Common myeloid progenitor, CD34-positive (primary cell): ENCODE measurements around the gene TNFSF13.

Source experiments
- CTCF ChIA-PET: fragments of 350-600 bp; sonication (Branson Sonifier 250); formaldehyde crosslinking; loops from one replicate; lab custom pipeline; 2021; ENCODE audit warnings: antibody characterized with exemption; lab: Charles Lee
- POLR2A ChIA-PET: fragments of 350-600 bp; sonication (Branson Sonifier 250); formaldehyde crosslinking; loops from one replicate; lab custom pipeline; 2021; ENCODE audit warnings: antibody characterized with exemption; lab: Charles Lee
- DNase-seq, 3 donors: peaks; one replicate each; pipeline versions ENCODE4 v3.0.0 to v3.0.0-alpha.2; 2013
- H3K27ac ChIP-seq, 2 experiments: 1 replicate in 1 of 2; 2 replicates in 1 of 2; pipeline ENCODE4 v1.7.0; 2013; ENCODE audit warnings: inconsistent platforms in 2 of 2, low read length in 2 of 2, mild to moderate bottlenecking in 2 of 2, low read depth in 1 of 2, moderate library complexity in 1 of 2; ENCODE audit not compliant: severe bottlenecking in 2 of 2, insufficient read depth in 1 of 2, poor library complexity in 1 of 2
- H3K27me3 ChIP-seq, 5 experiments: replicated peaks in 2 of 5; 1 replicate in 3 of 5; 2 replicates in 2 of 5; pipeline versions ENCODE4 v1.6.1 to v1.7.0; 2013; ENCODE audit warnings: low read length in 4 of 5, mild to moderate bottlenecking in 2 of 5, moderate library complexity in 2 of 5, inconsistent platforms in 1 of 5; ENCODE audit not compliant: insufficient read depth in 5 of 5, control insufficient read depth in 4 of 5
- H3K36me3 ChIP-seq, 4 experiments: 1 replicate in 2 of 4; 2 replicates in 2 of 4; pipeline versions ENCODE4 v1.6.1 to v1.7.0; 2013; ENCODE audit warnings: low read length in 3 of 4, control low read depth in 1 of 4, mild to moderate bottlenecking in 1 of 4; ENCODE audit not compliant: control insufficient read depth in 4 of 4, insufficient read depth in 4 of 4
- H3K4me1 ChIP-seq, 4 experiments: 1 replicate in 3 of 4; 2 replicates in 1 of 4; pipeline versions ENCODE4 v1.6.1 to v1.7.1; 2013; ENCODE audit warnings: low read length in 3 of 4, mild to moderate bottlenecking in 3 of 4, control low read depth in 1 of 4, inconsistent platforms in 1 of 4, moderate library complexity in 1 of 4; ENCODE audit not compliant: control insufficient read depth in 4 of 4, insufficient read depth in 4 of 4; ENCODE audit errors: control extremely low read depth in 1 of 4
- H3K4me3 ChIP-seq, 7 experiments: 1 replicate in 4 of 7; 2 replicates in 3 of 7; pipeline versions ENCODE4 v1.5.1 to v1.7.0; 2013; ENCODE audit warnings: mild to moderate bottlenecking in 7 of 7, low read length in 6 of 7, moderate library complexity in 6 of 7, inconsistent platforms in 2 of 7, low read depth in 2 of 7, control low read depth in 1 of 7; ENCODE audit not compliant: insufficient read depth in 4 of 7, control insufficient read depth in 1 of 7; ENCODE audit errors: extremely low read depth in 1 of 7
- H3K9me3 ChIP-seq, 5 experiments: 1 replicate in 4 of 5; 2 replicates in 1 of 5; pipeline versions ENCODE4 v1.6.1 to v1.7.1; 2013; ENCODE audit warnings: low read length in 4 of 5, mild to moderate bottlenecking in 2 of 5, inconsistent platforms in 1 of 5, low read depth in 1 of 5, moderate library complexity in 1 of 5; ENCODE audit not compliant: control insufficient read depth in 4 of 5, insufficient read depth in 2 of 5; ENCODE audit errors: control extremely low read depth in 1 of 5
- WGBS: methylation state at CpG from one replicate; pipeline ENCODE4 v1.1.5; 2013; ENCODE audit not compliant: insufficient coverage; 5-methylcytosine and 5-hydroxymethylcytosine counted together

The TNFSF13 gene

GRCh38 chr17:7573324-7574080 lies 15.0 kb downstream of the TNFSF13 start:
- Histone ChIP-seq H3K4me3 (peak overlapping the region; percentile 86 to 100 (median 93)), H3K27me3 (no peaks in the 10 kb centered on the region), H3K4me1 (peaks cover 17 to 58% (median 35%) of the 10 kb centered on the region in 4 experiments), H3K9me3 (no peaks in the 10 kb centered on the region), H3K36me3 (peaks cover 22 to 73% (median 59%) of the 10 kb centered on the region in 4 experiments), H3K27ac (peak overlapping the region; percentile 83 to 94)
- peak; percentile 92 to 97 (median 96) for DNase-seq
- under 1% methylated on average over 55 of the region's 71 CpGs for WGBS
- ChIA-PET POLR2A (interaction anchor here (0.5 to 4.6 kb wide), 6 partner anchors 8 to 132 kb away, joined by 3 to 40 read pairs (median 4); partner anchors contain the start of gene MPDU1), CTCF (interaction anchor here (1.2 to 3.9 kb wide), 4 partner anchors 8 to 113 kb away, joined by 3 to 58 read pairs (median 4); partner anchors contain the start of genes MPDU1, SOX15 and TP53)

DNA sequence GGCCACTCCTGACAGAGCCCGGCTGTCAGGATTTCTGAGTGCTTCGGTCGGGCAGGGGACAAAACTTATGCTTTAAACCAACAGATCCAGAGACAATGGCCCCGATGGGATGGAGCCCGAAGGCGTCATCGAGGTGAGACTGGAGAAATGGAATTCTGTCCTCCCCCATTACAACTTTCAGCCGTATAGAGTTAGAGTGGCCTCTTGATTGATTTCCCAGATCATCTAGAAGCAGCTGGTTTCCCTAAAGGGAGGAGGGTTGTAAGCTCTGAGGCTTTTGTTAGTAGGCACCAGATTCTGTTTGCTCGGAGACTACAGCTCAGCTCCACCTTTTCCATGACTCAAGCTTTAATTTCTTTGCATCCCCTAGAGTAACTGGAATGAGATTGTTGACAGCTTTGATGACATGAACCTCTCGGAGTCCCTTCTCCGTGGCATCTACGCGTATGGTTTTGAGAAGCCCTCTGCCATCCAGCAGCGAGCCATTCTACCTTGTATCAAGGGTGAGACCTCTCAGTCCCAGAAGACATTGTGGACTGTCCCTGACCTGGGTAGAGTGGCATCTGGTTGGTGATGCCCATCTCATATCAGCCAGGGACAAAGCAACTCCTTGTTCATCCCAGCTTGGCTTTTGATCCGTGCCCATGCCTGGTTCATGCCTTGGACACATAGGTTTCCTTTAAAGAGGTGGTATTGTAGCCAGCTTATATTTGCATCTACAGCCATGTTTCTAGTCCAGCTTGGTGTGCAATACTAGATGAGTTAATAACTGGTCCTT lies 15.8 kb downstream of the TNFSF13 start:
- no peak for DNase-seq
- WGBS = 44% methylated on average over 6 of the region's 15 CpGs
- ChIA-PET CTCF (interaction anchor here (0.9 to 3.9 kb wide), 5 partner anchors 9 to 113 kb away, joined by 3 to 58 read pairs (median 4); partner anchors contain the start of genes FXR2, MPDU1, SOX15 and TP53), POLR2A (interaction anchor here (1.0 to 4.6 kb wide), 2 partner anchors 10 kb away, joined by 3 to 40 read pairs; partner anchors contain the start of gene MPDU1)
- peak overlapping the region; percentile 86 to 100 (median 93) for H3K4me3 ChIP-seq
- H3K27me3 ChIP-seq = no peaks in the 10 kb centered on the region
- H3K36me3 ChIP-seq = peaks cover 22 to 71% (median 59%) of the 10 kb centered on the region in 4 experiments
- peak overlapping the region; percentile 4 to 94 for H3K27ac ChIP-seq
- H3K4me1 ChIP-seq = peaks cover 19 to 66% (median 44%) of the 10 kb centered on the region in 4 experiments
- H3K9me3 ChIP-seq = no peaks in the 10 kb centered on the region

DNA sequence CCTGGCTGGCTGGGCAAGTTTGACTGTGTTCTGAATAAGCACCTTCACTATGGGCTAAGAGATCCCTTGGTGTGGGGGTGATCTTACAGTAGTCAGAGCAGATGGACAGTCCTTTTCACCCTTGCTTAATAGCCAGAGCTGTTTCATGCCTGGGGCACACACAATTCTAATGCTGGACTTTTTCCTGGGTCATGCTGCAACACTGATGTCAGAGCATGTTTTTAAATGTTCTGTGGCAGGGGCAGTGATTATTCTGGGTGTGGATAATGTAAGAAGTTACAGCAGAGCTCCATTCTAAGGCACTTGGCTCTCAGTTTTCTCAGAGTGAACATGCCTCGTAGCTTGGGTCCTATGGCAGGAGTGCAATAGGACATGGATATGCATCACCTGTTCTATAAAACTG lies 16.9 kb downstream of the TNFSF13 start:
- Histone ChIP-seq H3K36me3 (peaks cover 22 to 66% (median 52%) of the 10 kb centered on the region in 4 experiments), H3K27ac (no peak overlapping the region), H3K27me3 (no peaks in the 10 kb centered on the region), H3K4me3 (peak overlapping the region in 4 of 7 experiments; percentile 1 to 96 (median 48)), H3K4me1 (peaks cover 19 to 77% (median 55%) of the 10 kb centered on the region in 4 experiments), H3K9me3 (no peaks in the 10 kb centered on the region)
- DNase-seq = no peak
- ChIA-PET POLR2A (interaction anchor here (0.9 to 4.6 kb wide), 2 partner anchors 9 to 40 kb away, joined by 5 to 40 read pairs; partner anchors contain the start of genes FXR2 and MPDU1), CTCF (interaction anchor here (0.7 to 3.9 kb wide), 3 partner anchors 12 to 39 kb away, joined by 3 to 58 read pairs (median 3); partner anchors contain the start of genes FXR2, MPDU1 and SOX15)
- WGBS = 100% methylated on average over 1 of the region's 1 CpG

DNA sequence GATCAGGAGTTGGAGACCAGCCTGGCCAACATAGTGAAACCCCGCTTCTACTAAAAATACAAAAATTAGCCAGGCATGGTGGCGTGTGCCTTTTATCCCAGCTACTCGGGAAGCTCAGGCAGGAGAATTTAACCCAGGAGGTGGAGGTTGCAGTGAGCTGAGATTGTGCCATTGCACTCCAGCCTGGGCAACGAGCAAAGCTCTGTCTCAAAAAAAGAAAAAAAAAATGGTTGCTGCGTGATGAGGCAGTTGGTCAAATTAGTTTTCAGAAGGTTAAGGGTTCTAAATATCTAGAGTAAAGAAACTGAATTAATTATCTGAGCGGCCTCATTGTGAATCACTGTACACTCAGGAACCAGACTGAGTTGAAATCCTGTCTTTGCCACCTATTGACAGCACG lies 17.4 kb downstream of the TNFSF13 start:
- ChIA-PET POLR2A (interaction anchor here (0.6 to 4.6 kb wide), 3 partner anchors 8 to 52 kb away, joined by 3 to 40 read pairs (median 5); partner anchors contain the start of genes FXR2, MPDU1 and SAT2), CTCF (interaction anchor here (0.6 to 3.9 kb wide), 4 partner anchors 11 to 220 kb away, joined by 3 to 58 read pairs (median 4); partner anchors contain the start of genes MPDU1 and SOX15)
- no peak for DNase-seq
- no peak overlapping the region for H3K27ac ChIP-seq
- H3K9me3 ChIP-seq = no peaks in the 10 kb centered on the region
- 98% methylated on average over 6 of the region's 7 CpGs for WGBS
- H3K36me3 ChIP-seq = peaks cover 22 to 64% (median 48%) of the 10 kb centered on the region in 4 experiments
- no peak overlapping the region for H3K4me3 ChIP-seq
- no peaks in the 10 kb centered on the region for H3K27me3 ChIP-seq
- H3K4me1 ChIP-seq = peaks cover 19 to 81% (median 60%) of the 10 kb centered on the region in 4 experiments

DNA sequence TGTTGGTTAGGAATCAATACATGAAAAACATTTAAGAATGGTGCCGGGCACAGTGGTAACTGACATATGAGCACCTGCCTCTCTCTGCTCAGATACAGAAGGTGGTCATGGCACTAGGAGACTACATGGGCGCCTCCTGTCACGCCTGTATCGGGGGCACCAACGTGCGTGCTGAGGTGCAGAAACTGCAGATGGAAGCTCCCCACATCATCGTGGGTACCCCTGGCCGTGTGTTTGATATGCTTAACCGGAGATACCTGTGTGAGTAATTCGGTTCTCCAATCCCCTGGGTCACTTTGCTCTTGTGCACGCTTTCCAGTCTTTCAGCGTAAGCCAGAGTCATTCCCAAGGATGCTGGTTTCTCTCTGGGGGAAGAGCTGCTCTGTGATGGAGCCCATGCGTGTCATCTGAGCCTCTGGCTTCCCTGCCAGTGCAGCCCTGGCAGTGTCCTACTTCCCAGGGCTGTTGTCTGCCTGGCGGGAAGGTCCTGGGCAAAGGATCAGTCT lies 17.9 kb downstream of the TNFSF13 start:
- Histone ChIP-seq H3K9me3 (no peaks in the 10 kb centered on the region), H3K4me3 (peak overlapping the region in 1 of 7 experiments; percentile 4), H3K27me3 (no peaks in the 10 kb centered on the region), H3K36me3 (peaks cover 22 to 59% (median 45%) of the 10 kb centered on the region in 4 experiments), H3K4me1 (peaks cover 19 to 81% (median 64%) of the 10 kb centered on the region in 4 experiments), H3K27ac (no peak overlapping the region)
- WGBS = 93% methylated on average over 14 of the region's 14 CpGs
- CTCF ChIA-PET = interaction anchor here (0.6 to 3.9 kb wide), 4 partner anchors 11 to 221 kb away, joined by 3 to 58 read pairs (median 4); partner anchors contain the start of genes MPDU1 and SOX15
- POLR2A ChIA-PET = interaction anchor here (0.6 kb wide), 1 partner anchor 51 kb away, joined by 3 read pairs; the partner anchor contains the start of gene SAT2
- no peak for DNase-seq
